ENCODE results near the gene FOXC1.

FOXC1 gene

GRCh38 chr6:1612974-1613306, 3.2 kb downstream of the FOXC1 start:
- FAIRE-seq, result no peak

GRCh38 chr6:1613346-1613687, 3.6 kb downstream of the FOXC1 start:
- peak; percentile 79 for FAIRE-seq

GRCh38 chr6:1613688-1614447, 4.2 kb downstream of the FOXC1 start:
- FAIRE-seq, result no peak

- no peak for FAIRE-seq
These were observed 4.9 kb downstream of the FOXC1 start for GRCh38 chr6:1614448-1615150.

- FAIRE-seq, result no peak
These were observed 5.6 kb downstream of the FOXC1 start for GRCh38 chr6:1615151-1615852.

GRCh38 chr6:1615853-1616420, 6.2 kb downstream of the FOXC1 start:
- no peak for FAIRE-seq

GRCh38 chr6:1616701-1617463, 7.2 kb downstream of the FOXC1 start:
- no peak for FAIRE-seq

- no peak for FAIRE-seq
These were observed 8.0 kb downstream of the FOXC1 start for GRCh38 chr6:1617466-1618310.

GRCh38 chr6:1618311-1619097, 8.8 kb downstream of the FOXC1 start:
- FAIRE-seq, result no peak

- no peak for FAIRE-seq
These were observed 9.5 kb downstream of the FOXC1 start for GRCh38 chr6:1619098-1619672.

- no peak for FAIRE-seq
These were observed 10.2 kb downstream of the FOXC1 start for GRCh38 chr6:1619673-1620503.

GRCh38 chr6:1620504-1621069, 10.9 kb downstream of the FOXC1 start:
- FAIRE-seq, result no peak

GRCh38 chr6:1621070-1621701, 11.5 kb downstream of the FOXC1 start:
- no peak for FAIRE-seq

GRCh38 chr6:1622220-1622850, 12.6 kb downstream of the FOXC1 start:
- FAIRE-seq, result no peak

GRCh38 chr6:1622851-1623768, 13.4 kb downstream of the FOXC1 start:
- no peak for FAIRE-seq

- no peak for FAIRE-seq
These were observed 14.0 kb downstream of the FOXC1 start for GRCh38 chr6:1623769-1624057.

GRCh38 chr6:1624058-1624850, 14.5 kb downstream of the FOXC1 start:
- FAIRE-seq, result no peak

Measured in islet of Langerhans (tissue), 1 donor.